Adrenal gland (tissue), 5 donors: ENCODE results near the gene ZBTB32.

Source experiments
- POLR2A ChIP-seq, 2 donors: fragments of 450-650 bp; IDR thresholded peaks; one replicate each; pipeline ENCODE4 v1.6.1; 2017; ENCODE audit warnings: antibody characterized with exemption in 2 of 2, mild to moderate bottlenecking in 2 of 2, moderate library complexity in 1 of 2
- TF ChIP-seq, protein P1 (sequence below), 6 experiments: fragments of 450-650 bp in 4 of 6; fragments of 200-600 bp in 2 of 6; sonication (generic) in 1 of 6; IDR thresholded peaks; 1 replicate in 5 of 6; 2 replicates in 1 of 6; pipeline versions ENCODE4 v1.5.1 to v1.8.0; 2016 to 2021; ENCODE audit warnings: antibody characterized with exemption in 6 of 6, mild to moderate bottlenecking in 2 of 6, moderate library complexity in 1 of 6
- donor health status: DM: no; HTN: no; CAD: no.

DNA sequence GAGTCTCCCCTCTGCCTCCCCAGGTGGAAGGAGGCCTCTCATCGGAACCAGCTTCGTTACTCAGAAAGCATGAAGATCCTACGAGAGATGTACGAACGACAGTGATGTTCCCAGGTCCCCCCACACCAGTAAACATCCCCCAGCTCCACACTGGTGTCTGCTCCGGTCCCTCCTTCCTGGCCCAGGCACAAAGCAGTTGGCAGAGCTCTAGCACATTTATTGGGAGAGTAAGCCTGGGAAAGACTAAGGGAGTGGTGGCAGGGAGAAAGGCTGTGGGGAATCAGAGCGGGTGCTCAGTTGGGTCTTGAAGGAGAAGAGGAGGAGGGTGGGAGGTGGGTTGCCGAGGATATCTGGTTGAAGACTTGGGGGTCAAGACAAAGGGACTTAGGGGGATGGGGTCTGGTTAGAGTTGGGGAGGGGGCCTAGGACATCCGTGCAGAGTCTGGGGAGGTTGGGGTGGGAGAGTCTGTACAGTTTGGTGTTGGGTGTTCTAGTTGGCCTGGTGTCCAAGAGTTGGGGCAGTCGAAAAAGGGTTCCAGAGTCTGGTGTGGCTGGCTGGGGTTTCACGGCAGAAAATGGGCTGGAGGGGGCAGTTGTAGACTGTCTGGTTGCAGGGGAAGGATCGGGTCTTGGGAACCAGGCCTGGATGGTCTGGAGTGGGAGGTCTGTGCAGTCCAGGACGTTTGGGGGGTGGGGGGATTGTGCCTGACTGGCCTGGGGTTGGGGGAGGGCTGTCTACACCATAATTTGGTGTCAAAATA is 50.2 kb downstream of the ZBTB32 start:
- TF ChIP-seq, protein P1, sequence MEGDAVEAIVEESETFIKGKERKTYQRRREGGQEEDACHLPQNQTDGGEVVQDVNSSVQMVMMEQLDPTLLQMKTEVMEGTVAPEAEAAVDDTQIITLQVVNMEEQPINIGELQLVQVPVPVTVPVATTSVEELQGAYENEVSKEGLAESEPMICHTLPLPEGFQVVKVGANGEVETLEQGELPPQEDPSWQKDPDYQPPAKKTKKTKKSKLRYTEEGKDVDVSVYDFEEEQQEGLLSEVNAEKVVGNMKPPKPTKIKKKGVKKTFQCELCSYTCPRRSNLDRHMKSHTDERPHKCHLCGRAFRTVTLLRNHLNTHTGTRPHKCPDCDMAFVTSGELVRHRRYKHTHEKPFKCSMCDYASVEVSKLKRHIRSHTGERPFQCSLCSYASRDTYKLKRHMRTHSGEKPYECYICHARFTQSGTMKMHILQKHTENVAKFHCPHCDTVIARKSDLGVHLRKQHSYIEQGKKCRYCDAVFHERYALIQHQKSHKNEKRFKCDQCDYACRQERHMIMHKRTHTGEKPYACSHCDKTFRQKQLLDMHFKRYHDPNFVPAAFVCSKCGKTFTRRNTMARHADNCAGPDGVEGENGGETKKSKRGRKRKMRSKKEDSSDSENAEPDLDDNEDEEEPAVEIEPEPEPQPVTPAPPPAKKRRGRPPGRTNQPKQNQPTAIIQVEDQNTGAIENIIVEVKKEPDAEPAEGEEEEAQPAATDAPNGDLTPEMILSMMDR (IDR thresholded peaks at IDR 0.05), result no peak
- no peak for TF ChIP-seq POLR2A (IDR thresholded peaks at IDR 0.05)
